ENCODE data around the gene STIP1. TPM values are rescaled to one million over a fixed set of nuclear protein-coding genes. Genes with fewer than 3 reads are reported as not detected.

STIP1 gene
- total RNA-seq, 1 experiment from 2014 or later = 338 TPM

DNA sequence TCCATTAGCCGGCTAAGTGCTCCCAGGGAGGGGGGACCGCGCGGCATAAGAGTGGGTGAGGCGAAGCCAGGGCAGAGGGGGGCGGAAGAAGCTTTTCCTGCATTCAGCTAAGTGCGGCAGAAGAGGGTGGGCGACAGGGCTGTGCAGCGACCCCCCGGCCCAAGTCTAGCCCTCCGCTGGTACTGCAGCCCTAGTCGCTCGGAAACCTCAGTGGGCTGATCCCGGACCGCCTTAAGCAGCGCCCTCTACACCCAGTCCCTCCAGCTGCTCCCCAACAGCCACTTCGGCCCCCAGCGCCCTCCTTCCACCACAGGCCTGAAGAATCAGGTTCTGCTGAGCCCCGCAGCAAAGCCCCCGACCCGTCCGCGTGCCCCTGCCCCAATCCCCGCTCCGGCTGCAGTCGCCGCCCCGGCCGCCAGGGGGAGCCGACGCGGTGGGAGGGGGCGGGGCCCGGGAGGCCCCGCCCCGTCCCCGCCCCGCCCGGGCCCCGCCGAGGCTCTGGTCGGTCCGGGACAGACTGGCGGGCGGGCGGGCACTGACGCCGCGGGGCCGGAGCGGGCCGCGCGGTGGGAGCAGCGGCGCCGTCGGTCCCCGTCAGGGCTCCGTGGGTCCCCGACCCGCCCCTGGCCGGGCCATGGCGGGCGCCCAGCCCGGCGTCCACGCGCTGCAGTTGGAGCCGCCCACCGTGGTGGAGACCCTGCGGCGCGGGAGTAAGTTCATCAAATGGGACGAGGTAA, 65.2 kb downstream of the STIP1 start, which contains the start of gene PLCB3:
Gene PLCB3, plus strand, starts transcription at position 515 of the 737 bp plus-strand sequence. Its CDS starts 120 bp downstream, at position 635.
- TF ChIP-seq CTCF (conservative IDR thresholded peaks at IDR 0.05) = peak; percentile 78
- Histone ChIP-seq H4K8ac (replicated peaks; ENCODE audit: insufficient read length, low read depth, low read length) (no peak within 1 kb of the TSS), H2BK5ac (ENCODE audit: insufficient read length, low read length) (no peak within 1 kb of the TSS), H3K4me2 (ENCODE audit: insufficient read depth, insufficient read length, low read length) (peak within 1 kb of the TSS; percentile 76), H3K4ac (ENCODE audit: low read depth, low read length) (no peak within 1 kb of the TSS), H3T11ph (ENCODE audit: low read length) (no peak within 1 kb of the TSS), H4K91ac (ENCODE audit: insufficient read length, low read depth, low read length) (no peak within 1 kb of the TSS), H3K27ac (ENCODE audit: insufficient read length, low read depth, low read length) (no peak within 1 kb of the TSS), H3K79me1 (ENCODE audit: insufficient read depth, low read depth, low read length, poor library complexity, severe bottlenecking) (peaks cover 3% of the 10 kb centered on the region), H2BK15ac (ENCODE audit: low read depth, low read length) (no peak within 1 kb of the TSS), H3K9ac (ENCODE audit: extremely low read depth, insufficient read length, low read length) (peak within 1 kb of the TSS; percentile 33), H3K4me1 (ENCODE audit: insufficient read depth, low read length) (peaks cover 9% of the 10 kb centered on the region; the same call in 1 of the 2 replicates), H3K56ac (ENCODE audit: insufficient read length, low read depth, low read length) (no peak within 1 kb of the TSS), H3K14ac (ENCODE audit: insufficient read depth, low read length) (peak within 1 kb of the TSS; percentile 85; the same call in 1 of the 2 replicates), H2BK120ac (ENCODE audit: low read depth, low read length, poor library complexity, severe bottlenecking) (no peak within 1 kb of the TSS), H4K20me1 (ENCODE audit: control insufficient read depth, insufficient read depth, insufficient read length) (no peaks in the 10 kb centered on the region), H2AK5ac (ENCODE audit: insufficient read length, low read length) (no peak within 1 kb of the TSS), H4K5ac (ENCODE audit: insufficient read length, low read depth, low read length) (no peak within 1 kb of the TSS), H3K18ac (ENCODE audit: insufficient read length, low read depth, low read length) (peak within 1 kb of the TSS; percentile 93), H2BK20ac (ENCODE audit: low read depth, low read length, poor library complexity, severe bottlenecking) (no peak within 1 kb of the TSS), H3K23ac (ENCODE audit: insufficient read length, low read depth, low read length) (no peak within 1 kb of the TSS), H3K27me3 (ENCODE audit: insufficient read depth, low read length) (no peaks in the 10 kb centered on the region), H3K9me3 (ENCODE audit: control insufficient read depth, low read depth, low read length) (no peaks in the 10 kb centered on the region), H2BK12ac (ENCODE audit: insufficient read length, low read depth, low read length) (no peak within 1 kb of the TSS), H3K79me2 (ENCODE audit: insufficient read depth, low read length) (peaks cover under 1% of the 10 kb centered on the region; the same call in 1 of the 2 replicates), H3K23me2 (ENCODE audit: insufficient read length, low read depth, low read length, poor library complexity, severe bottlenecking) (peaks cover 21% of the 10 kb centered on the region), H2AFZ (ENCODE audit: low read length) (no peak within 1 kb of the TSS)
- Mint-ChIP-seq H3K27ac (peak within 1 kb of the TSS; percentile 86 to 97 (median 95)), H3K9me3 (no peaks in the 10 kb centered on the region; a peak in 1 of 5 replicates), H3K36me3 (ENCODE audit: insufficient read depth in 1 of 3, low read depth in 3 of 3) (peaks cover 9 to 25% (median 19%) of the 10 kb centered on the region in 3 experiments; a peak in 6 of 7 replicates), H3K27me3 (ENCODE audit: low read depth) (no peaks in the 10 kb centered on the region), H3K4me1 (peaks cover 34 to 44% of the 10 kb centered on the region in 2 experiments), H3K4me3 (peak within 1 kb of the TSS; percentile 85 to 98)
- WGBS (ENCODE audit: extremely low coverage, insufficient read length, low lambda C conversion rate) = no CpG with 5 or more reads among the region's 75 CpGs
- peak; percentile 75 for DNase-seq

All from H9 (cell line).